H54 (cell line): Measurements from ENCODE around the gene SHROOM3.

ENCODE experiments used
- DNase-seq: peaks from one replicate; pipeline ENCODE4 v3.0.0; 2011; ENCODE audit warnings: low spot score, mixed read lengths; ENCODE audit not compliant: insufficient read length
- FAIRE-seq: peaks from 3 replicates; lab custom pipeline; 2011; peaks lifted over from hg19 to GRCh38; lab: Jason Lieb, UNC
- POLR2A ChIP-seq: IDR thresholded peaks from 2 replicates; pipeline ENCODE4 v1.6.1; 2011; ENCODE audit warnings: low read depth, mild to moderate bottlenecking, low read length

The SHROOM3 gene

GRCh38 chr4:76568262-76568661 lies 133.2 kb downstream of the SHROOM3 start:
- no peak for TF ChIP-seq POLR2A
- FAIRE-seq: no peak
- DNase-seq: no peak

- DNase-seq (no peak), FAIRE-seq (no peak)
- TF ChIP-seq POLR2A: no peak
These were observed 134.2 kb downstream of the SHROOM3 start for GRCh38 chr4:76569225-76569624.

- DNase-seq: no peak
- FAIRE-seq: no peak
- TF ChIP-seq POLR2A: no peak
These were observed 134.7 kb downstream of the SHROOM3 start for GRCh38 chr4:76569706-76570105.

- FAIRE-seq (no peak), DNase-seq (no peak)
- TF ChIP-seq POLR2A: no peak
These were observed 135.3 kb downstream of the SHROOM3 start for GRCh38 chr4:76570141-76570973.

GRCh38 chr4:76571274-76571673 lies 136.2 kb downstream of the SHROOM3 start:
- no peak for TF ChIP-seq POLR2A
- DNase-seq (no peak), FAIRE-seq (no peak)

- no peak for TF ChIP-seq POLR2A
- no peak for DNase-seq
- FAIRE-seq: no peak
These were observed 137.2 kb downstream of the SHROOM3 start for GRCh38 chr4:76572224-76572623.

GRCh38 chr4:76576824-76577223 lies 141.8 kb downstream of the SHROOM3 start:
- no peak for DNase-seq
- no peak for FAIRE-seq
- TF ChIP-seq POLR2A: no peak

GRCh38 chr4:76578002-76578560 lies 143.1 kb downstream of the SHROOM3 start:
- TF ChIP-seq POLR2A: no peak
- FAIRE-seq: no peak

GRCh38 chr4:76579596-76580375 lies 144.8 kb downstream of the SHROOM3 start:
- DNase-seq (no peak), FAIRE-seq (no peak)
- TF ChIP-seq POLR2A: no peak

More at GRCh38 chr4:76578002-76578560, 143.1 kb downstream of the SHROOM3 start:
- no peak for DNase-seq

- DNase-seq (no peak), FAIRE-seq (no peak)
- TF ChIP-seq POLR2A: no peak
These were observed 146.3 kb downstream of the SHROOM3 start for GRCh38 chr4:76581077-76581962.

- no peak for DNase-seq
- no peak for FAIRE-seq
- no peak for TF ChIP-seq POLR2A
These were observed 147.2 kb downstream of the SHROOM3 start for GRCh38 chr4:76582074-76582816.

- DNase-seq (no peak), FAIRE-seq (no peak)
- no peak for TF ChIP-seq POLR2A
These were observed 147.7 kb downstream of the SHROOM3 start for GRCh38 chr4:76582817-76583087.
